SU-DHL-6 (cell line): Measurements from ENCODE around the gene CCDC83.

ENCODE experiments used
- H2AFZ ChIP-seq: fragments of 200-600 bp; sonication (generic); 2 replicates; pipeline ENCODE4 v1.6.1; 2014; ENCODE audit warnings: low read depth, mild to moderate bottlenecking, moderate library complexity, mixed read lengths, antibody characterized with exemption, low read length; ENCODE audit not compliant: severe bottlenecking
- H3F3A ChIP-seq: fragments of 200-600 bp; shearing (Covaris generic); 2 replicates; pipeline ENCODE4 v1.6.0; 2016; ENCODE audit warnings: antibody characterized with exemption, mild to moderate bottlenecking; ENCODE audit not compliant: insufficient read depth
- H3K27ac ChIP-seq: fragments of 200-600 bp; sonication (generic); 2 replicates; pipeline ENCODE4 v1.5.1; 2016; ENCODE audit warnings: low read depth, mild to moderate bottlenecking, low read length, moderate library complexity, mixed read lengths
- H3K27me3 ChIP-seq: fragments of 200-600 bp; sonication (generic), shearing (Covaris generic); 2 replicates; pipeline ENCODE4 v1.6.0; 2014; ENCODE audit warnings: mild to moderate bottlenecking, low read length
- H3K36me3 ChIP-seq: fragments of 200-600 bp; sonication (generic); 2 replicates; pipeline ENCODE4 v1.6.1; 2014; ENCODE audit warnings: mild to moderate bottlenecking, low read length, mixed read lengths
- H3K4me2 ChIP-seq: fragments of 300-600, 200-600 bp; shearing (Covaris generic), sonication (generic); 2 replicates; pipeline ENCODE4 v1.6.0; 2014; ENCODE audit warnings: low read length, low read depth, mild to moderate bottlenecking; ENCODE audit not compliant: poor library complexity, severe bottlenecking
- H3K4me3 ChIP-seq: fragments of 200-600 bp; sonication (generic); 2 replicates; pipeline ENCODE4 v1.5.1; 2014; ENCODE audit warnings: antibody characterized with exemption, low read length, mild to moderate bottlenecking, mixed read lengths; ENCODE audit not compliant: insufficient read depth, poor library complexity, severe bottlenecking
- H3K79me2 ChIP-seq: fragments of 200-600 bp; sonication (generic); 2 replicates; pipeline ENCODE4 v1.6.1; 2014; ENCODE audit warnings: mild to moderate bottlenecking, low read length, moderate library complexity; ENCODE audit not compliant: insufficient read depth
- H3K9ac ChIP-seq: fragments of 200-600 bp; sonication (generic); 2 replicates; pipeline ENCODE4 v1.7.0; 2014; ENCODE audit warnings: mild to moderate bottlenecking, low read length
- H3K9me2 ChIP-seq: fragments of 200-600 bp; sonication (generic); replicated peaks from 2 replicates; pipeline ENCODE4 v1.6.1; 2014; ENCODE audit warnings: low read length; ENCODE audit not compliant: insufficient read depth
- H3K9me3 ChIP-seq: fragments of 200-600 bp; sonication (generic); 2 replicates; pipeline ENCODE4 v1.6.1; 2014; ENCODE audit warnings: low read length, mixed read lengths; ENCODE audit not compliant: insufficient read depth
- H4K20me1 ChIP-seq: fragments of 200-600 bp; sonication (generic); 2 replicates; pipeline ENCODE4 v1.6.1; 2014; ENCODE audit warnings: low read depth, mild to moderate bottlenecking, antibody characterized with exemption, low read length, moderate library complexity, mixed read lengths
- CTCF ChIP-seq: fragments of 200-600 bp; sonication (generic); IDR thresholded peaks from one replicate; pipeline ENCODE4 v1.5.1; 2017; ENCODE audit warnings: antibody characterized with exemption, mild to moderate bottlenecking, low read length, moderate library complexity; ENCODE audit not compliant: insufficient read depth, poor library complexity, severe bottlenecking
- EZH2phosphoT487 ChIP-seq: fragments of 200-600 bp; sonication (generic), shearing (Covaris generic); conservative IDR thresholded peaks from 2 replicates; pipeline ENCODE4 v1.6.1; 2018; ENCODE audit warnings: mild to moderate bottlenecking, antibody characterized with exemption, low read length, moderate library complexity, mixed read lengths

Gene CCDC83

GRCh38 chr11:85961930-85962363 lies 106.8 kb downstream of the CCDC83 start:
- no peaks in the 10 kb centered on the region for H3K27me3 ChIP-seq
- TF ChIP-seq CTCF (no peak), EZH2phosphoT487 (no peak)
- no peak overlapping the region for H3K4me2 ChIP-seq
- no peaks in the 10 kb centered on the region for H3K9me3 ChIP-seq
- H2AFZ ChIP-seq, result no peak overlapping the region
- H3K79me2 ChIP-seq, result no peaks in the 10 kb centered on the region; the same call in 1 of the 2 replicates
- peaks cover 29% of the 10 kb centered on the region for H3K36me3 ChIP-seq
- no peaks in the 10 kb centered on the region for H3K9me2 ChIP-seq
- H4K20me1 ChIP-seq, result no peaks in the 10 kb centered on the region
- H3K27ac ChIP-seq, result no peak overlapping the region
- H3K4me3 ChIP-seq, result no peak overlapping the region
- no peaks in the 10 kb centered on the region; the same call in 1 of the 2 replicates for H3F3A ChIP-seq
- no peak overlapping the region for H3K9ac ChIP-seq

GRCh38 chr11:85965202-85965601 lies 110.0 kb downstream of the CCDC83 start:
- H3K36me3 ChIP-seq, result peaks cover 16% of the 10 kb centered on the region
- TF ChIP-seq EZH2phosphoT487, result no peak
- TF ChIP-seq CTCF, result no peak

GRCh38 chr11:85967457-85967856 lies 112.3 kb downstream of the CCDC83 start:
- no peak overlapping the region for H3K27ac ChIP-seq
- no peaks in the 10 kb centered on the region for H3K9me3 ChIP-seq
- no peak overlapping the region for H2AFZ ChIP-seq
- TF ChIP-seq EZH2phosphoT487 (no peak), CTCF (no peak)
- no peaks in the 10 kb centered on the region for H4K20me1 ChIP-seq
- no peaks in the 10 kb centered on the region; the same call in 1 of the 2 replicates for H3F3A ChIP-seq
- no peak overlapping the region for H3K4me2 ChIP-seq
- no peak overlapping the region for H3K4me3 ChIP-seq
- H3K79me2 ChIP-seq, result peaks cover 5% of the 10 kb centered on the region; the same call in 1 of the 2 replicates
- no peaks in the 10 kb centered on the region for H3K9me2 ChIP-seq
- H3K36me3 ChIP-seq, result peaks cover 25% of the 10 kb centered on the region
- H3K27me3 ChIP-seq, result no peaks in the 10 kb centered on the region
- H3K9ac ChIP-seq, result no peak overlapping the region

More at GRCh38 chr11:85965202-85965601, 110.0 kb downstream of the CCDC83 start:
- Histone ChIP-seq H4K20me1 (no peaks in the 10 kb centered on the region), H2AFZ (no peak overlapping the region), H3F3A (no peaks in the 10 kb centered on the region; the same call in 1 of the 2 replicates), H3K9me3 (no peaks in the 10 kb centered on the region), H3K27ac (no peak overlapping the region), H3K9ac (no peak overlapping the region), H3K4me2 (no peak overlapping the region), H3K9me2 (no peaks in the 10 kb centered on the region), H3K27me3 (no peaks in the 10 kb centered on the region), H3K79me2 (peaks cover 5% of the 10 kb centered on the region; the same call in 1 of the 2 replicates), H3K4me3 (no peak overlapping the region)
